IPS-18c (cell line): ENCODE results near the gene ADAMTSL2.

Experiments
- H3K4me3 ChIP-seq: 2 replicates; pipeline ENCODE4 v1.7.0; 2013; ENCODE audit warnings: low read depth, mild to moderate bottlenecking, low read length, moderate library complexity; ENCODE audit not compliant: insufficient read depth
- H3K9me3 ChIP-seq: one replicate; pipeline ENCODE4 v1.6.1; 2013; ENCODE audit warnings: mild to moderate bottlenecking, low read length, moderate library complexity; ENCODE audit not compliant: control insufficient read depth, insufficient read depth

ADAMTSL2 gene

GRCh38 chr9:133599470-133600173 lies 65.1 kb downstream of the ADAMTSL2 start:
- Histone ChIP-seq H3K9me3 (no peaks in the 10 kb centered on the region), H3K4me3 (no peak overlapping the region)

DNA sequence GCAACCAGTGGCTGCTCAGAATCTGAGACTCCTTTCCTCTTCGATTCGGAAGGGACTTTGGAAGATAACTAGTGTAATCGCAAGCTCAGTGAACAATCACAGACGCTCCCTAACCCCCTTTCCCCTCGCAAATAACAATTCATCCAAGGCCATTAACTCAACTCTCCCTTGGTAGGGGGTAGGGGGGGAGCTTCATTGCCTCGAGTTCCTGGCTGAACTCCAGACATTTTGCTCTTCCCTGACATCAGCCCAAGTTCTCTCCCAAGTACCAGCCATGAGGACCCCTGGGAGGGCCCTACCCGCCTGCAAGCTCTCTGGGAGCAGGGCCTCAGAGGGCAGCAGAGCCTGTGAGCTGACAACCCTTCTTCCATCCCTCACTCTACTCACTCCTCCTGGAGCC lies 66.2 kb downstream of the ADAMTSL2 start:
- H3K9me3 ChIP-seq: no peaks in the 10 kb centered on the region
- no peak overlapping the region for H3K4me3 ChIP-seq

- H3K4me3 ChIP-seq: no peak overlapping the region
- no peaks in the 10 kb centered on the region for H3K9me3 ChIP-seq
Measured at GRCh38 chr9:133601746-133602145, 67.2 kb downstream of the ADAMTSL2 start.

- Histone ChIP-seq H3K9me3 (no peaks in the 10 kb centered on the region), H3K4me3 (no peak overlapping the region)
Measured at GRCh38 chr9:133602277-133602676, 67.8 kb downstream of the ADAMTSL2 start.

DNA sequence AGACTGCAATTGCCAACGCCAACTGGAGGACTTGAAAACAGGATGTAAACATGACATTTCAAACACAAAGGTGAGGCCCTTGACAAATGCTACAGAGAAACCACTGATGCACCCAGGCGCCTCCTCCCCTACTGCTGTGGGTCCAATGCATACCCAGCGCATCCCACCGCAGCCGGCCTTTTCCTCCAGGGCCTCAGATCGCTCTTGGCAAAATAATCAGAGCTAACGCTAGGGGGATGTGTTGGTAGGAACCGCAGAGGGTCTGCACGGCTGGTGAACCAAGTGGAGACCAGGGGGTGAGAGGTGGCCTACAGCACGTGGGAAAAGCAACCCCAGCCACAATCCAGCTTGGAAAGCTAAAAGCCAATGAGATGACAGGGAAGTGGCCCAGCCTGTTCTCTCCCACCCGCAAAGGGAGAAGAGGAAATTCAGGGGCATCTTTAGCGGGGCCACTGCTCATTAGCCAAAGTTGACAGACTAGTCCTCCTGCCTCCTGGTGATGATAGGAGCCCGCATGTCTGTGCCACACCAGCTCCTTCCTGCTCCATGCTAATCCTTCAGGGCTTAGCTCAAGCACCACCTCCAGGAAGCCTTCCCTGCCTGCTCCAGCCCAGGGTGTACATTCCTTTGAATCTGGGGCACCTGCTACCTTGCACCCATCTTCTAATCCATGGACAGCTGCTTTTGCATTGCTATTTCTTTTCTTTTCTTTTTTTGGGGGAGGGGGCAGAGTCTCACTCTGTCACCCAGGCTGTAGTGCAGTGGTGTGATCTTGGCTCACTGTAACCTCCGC lies 68.8 kb downstream of the ADAMTSL2 start:
- no peak overlapping the region for H3K4me3 ChIP-seq
- no peaks in the 10 kb centered on the region for H3K9me3 ChIP-seq

DNA sequence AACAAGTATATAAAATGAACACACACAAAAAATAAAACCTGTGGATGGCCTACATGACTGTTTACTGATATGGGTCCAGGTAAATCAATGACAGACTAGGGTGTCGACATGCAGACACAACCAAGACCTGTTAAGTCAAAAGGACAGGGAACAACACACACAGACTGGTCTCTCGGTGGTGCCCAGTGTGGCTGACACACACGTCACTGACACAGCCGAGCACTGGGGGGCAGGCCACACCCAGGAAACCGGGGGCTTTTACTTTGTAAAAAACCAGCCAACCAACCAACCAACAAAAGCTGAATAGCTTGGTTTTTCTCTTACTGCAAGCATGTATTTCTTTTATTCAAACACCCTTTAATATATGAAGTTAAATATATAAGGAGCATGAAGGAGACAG lies 69.7 kb downstream of the ADAMTSL2 start:
- Histone ChIP-seq H3K9me3 (no peaks in the 10 kb centered on the region), H3K4me3 (no peak overlapping the region)

DNA sequence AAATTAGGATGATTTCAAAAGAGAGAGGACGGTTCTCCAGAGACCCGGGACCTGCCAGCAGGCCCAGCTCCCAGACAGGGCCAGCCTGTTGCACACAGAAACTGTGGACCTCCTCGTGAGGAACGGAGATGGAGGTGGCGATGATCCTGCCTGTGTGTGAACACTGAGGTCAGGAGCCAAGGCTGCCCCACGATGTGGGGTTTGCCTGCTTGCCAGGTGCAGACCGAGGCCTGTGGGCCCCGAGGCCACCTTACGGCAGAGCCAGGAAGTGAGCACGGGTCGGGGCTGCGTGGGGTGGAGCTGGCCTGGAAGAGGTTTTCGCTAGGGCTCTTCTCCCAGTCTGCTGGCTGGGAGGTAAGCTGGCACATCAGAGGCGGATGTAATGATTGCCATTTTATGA lies 70.4 kb downstream of the ADAMTSL2 start:
- no peaks in the 10 kb centered on the region for H3K9me3 ChIP-seq
- no peak overlapping the region for H3K4me3 ChIP-seq

GRCh38 chr9:133605446-133605845 lies 70.9 kb downstream of the ADAMTSL2 start:
- no peaks in the 10 kb centered on the region for H3K9me3 ChIP-seq
- H3K4me3 ChIP-seq: no peak overlapping the region

DNA sequence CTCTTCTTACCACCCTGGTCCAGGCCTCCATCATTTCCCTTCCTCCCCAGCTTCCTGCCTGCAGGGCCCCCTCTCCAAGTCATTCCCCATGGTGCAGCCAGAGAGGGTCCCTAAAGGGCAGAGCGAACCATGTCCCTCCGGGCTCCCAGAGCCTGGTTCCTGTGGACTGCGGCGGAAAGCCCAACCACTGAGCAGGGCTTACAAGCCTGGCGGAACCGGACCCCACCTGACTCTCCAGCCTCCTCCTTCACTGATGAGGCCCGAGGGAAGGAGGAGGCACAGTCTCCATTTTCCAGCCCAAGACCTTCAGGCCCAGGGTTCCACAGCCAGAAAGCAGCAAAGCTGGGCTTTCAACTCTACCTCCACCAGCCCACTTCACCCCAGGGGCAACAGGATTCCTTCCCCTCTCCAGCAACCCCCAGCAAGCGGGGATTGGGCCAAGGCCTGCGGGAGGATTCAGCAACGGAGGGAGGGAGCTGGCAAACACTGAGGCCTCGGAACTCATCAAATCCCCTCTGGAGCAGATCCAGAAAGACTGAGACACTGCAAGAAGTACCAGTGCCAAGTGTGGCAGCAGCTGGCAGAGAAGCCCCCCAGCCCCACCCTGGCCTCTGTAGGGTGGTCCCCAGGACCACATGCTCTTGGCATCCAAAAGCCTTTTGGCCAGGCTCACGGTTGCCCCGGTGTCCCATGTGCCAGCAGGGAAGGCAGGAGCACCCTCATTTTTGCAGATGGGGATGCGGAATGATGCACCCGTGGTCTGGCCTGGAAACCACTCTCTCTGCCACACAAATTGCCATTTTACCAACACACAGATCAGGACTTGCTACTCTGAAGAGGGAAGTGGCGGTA lies 71.6 kb downstream of the ADAMTSL2 start:
- Histone ChIP-seq H3K9me3 (no peaks in the 10 kb centered on the region), H3K4me3 (no peak overlapping the region)

GRCh38 chr9:133606708-133607025 lies 72.2 kb downstream of the ADAMTSL2 start:
- no peaks in the 10 kb centered on the region for H3K9me3 ChIP-seq

GRCh38 chr9:133607381-133607780 lies 72.9 kb downstream of the ADAMTSL2 start:
- H3K9me3 ChIP-seq: no peaks in the 10 kb centered on the region
- no peak overlapping the region for H3K4me3 ChIP-seq

More at GRCh38 chr9:133606708-133607025, 72.2 kb downstream of the ADAMTSL2 start:
- no peak overlapping the region for H3K4me3 ChIP-seq

DNA sequence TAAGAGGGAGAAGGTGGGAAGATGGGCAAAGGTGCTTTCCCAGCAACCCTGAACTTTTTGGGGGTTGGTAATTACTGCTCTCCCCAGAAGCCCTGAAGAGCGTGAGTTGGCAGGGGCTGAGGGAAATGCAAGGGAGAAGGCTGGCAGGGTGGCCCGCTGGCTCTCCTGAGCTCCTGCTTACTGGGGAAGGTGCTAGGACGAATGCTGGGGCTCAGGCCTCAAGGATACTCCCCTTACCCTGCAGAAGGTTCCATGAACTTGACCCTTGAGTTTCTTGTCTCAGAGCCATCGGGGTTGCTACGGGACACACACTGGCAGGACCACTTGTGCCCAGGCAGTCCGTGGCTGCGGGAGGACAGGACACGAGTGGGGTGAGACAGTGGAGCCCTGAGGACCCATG lies 73.5 kb downstream of the ADAMTSL2 start:
- Histone ChIP-seq H3K4me3 (no peak overlapping the region), H3K9me3 (no peaks in the 10 kb centered on the region)

DNA sequence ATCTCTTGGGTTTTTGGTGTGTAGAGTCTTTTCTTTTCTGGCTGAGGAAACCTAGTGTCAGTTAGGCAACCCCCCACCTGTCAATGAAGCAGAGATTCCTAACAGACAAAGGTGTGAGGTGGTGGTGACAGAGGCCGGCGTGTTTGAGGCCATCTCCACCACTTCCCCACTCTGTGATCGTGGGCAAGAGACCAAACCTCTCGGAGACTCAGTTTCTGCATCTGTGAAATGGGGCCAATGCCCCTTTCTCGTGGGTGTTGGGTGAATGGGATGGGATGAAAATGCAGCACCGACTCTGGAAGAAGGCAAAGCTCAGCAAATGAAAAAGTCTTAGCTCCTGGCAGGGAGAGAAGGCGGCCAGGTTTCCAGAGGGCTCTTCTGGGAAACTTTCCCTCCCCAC lies 73.9 kb downstream of the ADAMTSL2 start:
- no peak overlapping the region for H3K4me3 ChIP-seq

DNA sequence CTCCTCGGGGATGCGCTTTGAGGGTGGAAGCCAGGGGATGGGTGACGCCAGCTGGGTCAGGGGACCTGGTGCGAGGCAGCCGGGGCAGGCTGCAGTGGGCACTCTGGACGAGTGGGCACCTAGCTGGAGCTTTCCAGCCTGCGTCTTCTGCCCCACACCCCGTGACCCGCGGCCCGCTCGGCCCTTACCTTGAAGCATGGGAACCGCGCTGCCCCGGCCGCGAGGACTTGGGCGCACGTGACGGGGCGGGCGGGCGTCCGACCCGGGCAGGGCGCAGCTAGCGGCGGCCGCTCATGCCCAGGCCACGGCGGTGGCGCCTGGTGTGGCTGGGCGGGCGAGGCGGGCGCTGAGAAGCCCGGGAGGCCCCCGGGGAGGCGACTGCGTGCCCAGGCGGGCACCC lies 74.4 kb downstream of the ADAMTSL2 start:
- H3K4me3 ChIP-seq: peak overlapping the region; percentile 53; the same call in 1 of the 2 replicates

More for the DNA sequence above, 73.9 kb downstream of the ADAMTSL2 start:
- H3K9me3 ChIP-seq: no peaks in the 10 kb centered on the region

GRCh38 chr9:133609311-133610098 lies 75.0 kb downstream of the ADAMTSL2 start, which contains the start of gene FAM163B:
Gene FAM163B, minus strand, starts transcription at chr9:133609389. Its CDS starts 29,166 bp downstream, at chr9:133580223.
- Histone ChIP-seq H3K9me3 (no peaks in the 10 kb centered on the region), H3K4me3 (peak within 1 kb of the TSS; percentile 53)

More for the DNA sequence above, 74.4 kb downstream of the ADAMTSL2 start:
- no peaks in the 10 kb centered on the region for H3K9me3 ChIP-seq

GRCh38 chr9:133610845-133611244 lies 76.3 kb downstream of the ADAMTSL2 start:
- H3K9me3 ChIP-seq: no peaks in the 10 kb centered on the region
- no peak overlapping the region for H3K4me3 ChIP-seq

DNA sequence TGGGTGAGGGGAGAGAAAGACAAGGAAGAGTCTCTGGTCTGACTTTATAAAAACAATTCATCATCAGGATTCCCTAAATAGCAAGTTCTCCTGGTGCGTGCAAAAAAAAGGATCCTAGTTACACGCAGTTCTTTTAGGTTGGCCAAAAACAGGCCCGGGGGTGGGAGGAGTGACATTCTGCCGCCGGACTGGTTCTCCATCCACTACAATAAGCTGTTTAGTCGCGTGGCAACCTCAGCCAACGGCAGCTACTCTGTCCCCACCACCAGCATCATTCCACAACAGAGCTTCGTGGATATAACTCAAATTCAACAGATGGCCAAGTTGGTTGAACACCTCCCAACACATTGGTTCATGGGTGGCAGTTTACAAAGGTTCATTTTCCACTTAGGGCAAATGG lies 77.5 kb downstream of the ADAMTSL2 start:
- H3K4me3 ChIP-seq: no peak overlapping the region

More for the DNA sequence above, 77.5 kb downstream of the ADAMTSL2 start:
- H3K9me3 ChIP-seq: no peaks in the 10 kb centered on the region
